HG02840 (cell line): ENCODE measurements around the gene HS3ST5.
"Not testable (repeated sequence)": the region's sequence is repeated elsewhere in the genome, so short reads cannot be mapped to it uniquely, and the experiment has no call there.

Source experiments
- ATAC-seq: cut with Tn5 transposase; IDR thresholded peaks from one replicate; pipeline ENCODE4 v1.9.1; 2021; ENCODE audit warnings: mild to moderate bottlenecking, moderate library complexity, moderate number of reproducible peaks; ENCODE audit not compliant: unreplicated experiment, low FRiP score

The HS3ST5 gene

DNA sequence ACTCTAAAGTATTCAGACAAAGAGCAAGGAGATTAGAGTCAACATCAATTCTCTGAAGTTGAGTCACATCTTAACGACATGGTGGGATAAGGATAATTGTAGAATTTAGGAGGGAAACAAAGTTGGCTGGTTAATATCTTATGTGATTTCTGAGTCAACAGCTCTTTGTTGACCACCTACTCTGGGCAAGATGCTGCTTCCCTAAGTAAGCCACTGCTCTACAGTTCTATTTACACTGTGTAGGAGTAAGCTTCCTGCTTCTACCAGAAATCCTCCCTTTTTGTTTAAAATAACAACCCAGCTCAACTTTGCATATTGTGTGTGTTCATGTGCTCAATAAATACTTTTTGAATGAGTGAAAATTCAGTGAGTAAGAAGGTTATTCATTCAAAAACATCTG lies 3.1 kb downstream of the HS3ST5 start:
- ATAC-seq: no peak

DNA sequence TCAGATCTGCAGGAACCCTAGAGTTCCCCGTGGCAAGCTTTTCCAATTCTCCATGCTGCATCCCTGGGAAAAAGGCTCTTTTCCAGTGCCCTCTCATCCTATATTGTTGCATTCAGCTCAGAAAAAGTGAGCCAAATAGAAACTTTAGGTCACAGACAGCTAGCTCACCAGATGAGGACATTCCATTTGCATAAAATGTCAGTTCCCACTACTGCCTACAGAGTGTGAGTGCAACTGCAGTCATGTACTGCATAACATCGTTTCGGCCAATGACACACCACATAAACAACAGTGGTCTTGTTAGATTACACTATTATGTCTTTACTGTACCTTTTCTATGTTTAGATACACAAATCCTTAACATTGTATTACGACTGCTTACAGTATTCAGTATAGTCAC lies 8.6 kb downstream of the HS3ST5 start:
- ATAC-seq: no peak

DNA sequence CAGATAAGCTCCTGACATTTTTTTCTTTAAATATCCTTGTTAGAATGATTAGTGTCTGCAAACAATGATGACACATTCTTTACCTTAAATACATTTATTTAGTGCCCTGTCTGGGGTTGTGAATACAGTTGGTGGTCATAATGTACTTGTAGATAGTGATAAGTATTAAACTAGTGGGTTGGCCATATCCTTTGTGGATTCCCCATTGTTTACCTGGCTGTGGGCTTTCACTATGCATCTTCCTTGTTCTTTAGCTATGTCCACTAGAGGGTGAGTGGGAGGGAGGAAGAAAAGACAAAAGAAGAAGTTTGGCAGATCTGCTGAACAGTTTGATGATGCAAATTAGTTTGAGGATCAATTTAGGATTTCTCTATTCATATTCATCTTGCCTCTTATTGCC lies 15.7 kb downstream of the HS3ST5 start:
- ATAC-seq: no peak

DNA sequence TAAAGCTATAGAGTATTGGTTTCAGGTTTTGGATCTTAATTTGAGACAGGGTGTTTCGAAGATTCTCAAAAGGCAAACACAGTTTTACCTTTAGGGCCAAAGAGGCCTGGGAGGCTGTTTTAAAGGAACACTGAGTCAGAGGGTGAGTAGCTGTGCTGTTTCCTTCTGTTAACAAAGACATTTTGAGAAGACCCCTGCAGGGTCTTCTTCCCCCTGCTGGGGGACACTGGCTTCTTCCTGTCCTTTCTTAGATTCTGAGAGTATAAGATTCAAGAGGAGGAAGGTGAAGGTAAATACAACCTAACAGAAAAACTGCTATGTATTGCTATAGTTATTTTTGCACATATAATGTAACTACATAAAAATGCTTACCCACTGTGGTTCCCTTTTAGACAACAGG lies 19.0 kb downstream of the HS3ST5 start:
- no peak for ATAC-seq

DNA sequence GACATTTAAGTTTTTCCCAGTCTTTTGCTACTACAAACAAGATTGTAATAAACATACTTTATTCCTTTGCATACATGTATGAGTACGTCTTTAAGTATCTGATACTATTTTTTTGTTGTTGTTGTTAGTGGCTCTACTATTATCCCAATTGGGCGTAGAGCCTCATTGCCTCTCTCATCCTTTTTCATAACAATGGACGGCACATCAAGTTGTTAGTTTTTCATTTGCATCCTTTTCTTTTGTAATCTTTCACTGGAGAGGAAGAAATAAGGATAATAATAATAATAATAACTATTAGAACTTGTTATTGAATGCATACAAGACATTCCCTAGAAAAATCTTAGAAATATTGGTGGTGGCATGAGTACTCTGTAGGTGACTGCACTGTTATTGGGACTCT lies 23.1 kb downstream of the HS3ST5 start:
- ATAC-seq: no peak

DNA sequence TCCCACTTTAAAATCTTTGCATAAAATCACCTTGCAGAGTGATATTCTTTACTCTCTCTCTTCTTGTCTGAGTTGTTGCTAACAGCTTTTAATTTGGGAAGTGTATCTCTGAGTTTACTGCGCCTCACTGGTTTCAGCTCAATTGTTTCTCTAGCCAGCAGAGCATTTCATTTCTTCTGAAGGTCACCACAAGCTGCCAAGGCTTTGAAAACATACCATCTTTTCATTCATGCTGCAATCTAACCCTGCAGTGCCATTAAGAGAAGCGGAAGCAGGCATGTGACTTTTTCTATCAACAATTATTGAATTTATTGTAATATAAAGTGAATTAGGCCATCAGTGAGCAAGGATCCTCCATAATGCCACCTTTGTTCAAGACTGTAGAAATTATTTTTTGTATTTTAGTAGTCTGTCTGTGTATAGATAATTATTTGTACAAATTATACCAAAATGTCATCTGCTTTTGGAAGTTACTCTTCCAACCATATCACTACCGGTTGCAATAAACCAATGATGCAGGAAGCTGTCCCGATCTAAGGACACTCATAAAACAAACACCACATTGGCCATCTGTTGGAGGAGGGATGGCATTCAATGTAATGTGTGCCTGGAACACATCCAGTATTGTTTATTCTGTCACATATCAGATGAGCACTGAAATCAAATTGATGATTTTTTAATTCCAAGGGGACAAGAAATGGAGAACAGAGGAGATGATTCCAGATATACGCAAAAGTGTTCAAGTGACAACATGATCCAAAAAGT lies 26.8 kb downstream of the HS3ST5 start:
- ATAC-seq: no peak

DNA sequence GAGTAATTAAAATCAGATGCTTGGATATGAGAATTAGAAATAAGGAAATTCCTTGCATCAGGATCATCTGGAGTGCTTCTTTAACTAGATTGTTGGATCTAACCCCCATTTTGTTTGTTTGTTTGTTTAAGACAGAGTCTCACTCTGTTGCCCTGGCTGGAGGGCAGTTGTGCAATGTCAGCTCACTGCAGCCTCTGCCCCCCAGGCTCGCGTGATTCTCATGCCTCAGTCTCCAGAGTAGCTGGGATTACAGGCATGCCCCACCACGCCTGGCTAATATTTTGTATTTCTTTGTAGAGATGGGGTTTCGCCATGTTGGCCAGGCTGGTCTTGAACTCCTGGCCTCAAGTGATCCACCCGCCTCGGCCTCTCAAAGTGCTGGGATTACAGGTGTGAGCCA lies 29.0 kb downstream of the HS3ST5 start:
- ATAC-seq: not testable (repeated sequence)

DNA sequence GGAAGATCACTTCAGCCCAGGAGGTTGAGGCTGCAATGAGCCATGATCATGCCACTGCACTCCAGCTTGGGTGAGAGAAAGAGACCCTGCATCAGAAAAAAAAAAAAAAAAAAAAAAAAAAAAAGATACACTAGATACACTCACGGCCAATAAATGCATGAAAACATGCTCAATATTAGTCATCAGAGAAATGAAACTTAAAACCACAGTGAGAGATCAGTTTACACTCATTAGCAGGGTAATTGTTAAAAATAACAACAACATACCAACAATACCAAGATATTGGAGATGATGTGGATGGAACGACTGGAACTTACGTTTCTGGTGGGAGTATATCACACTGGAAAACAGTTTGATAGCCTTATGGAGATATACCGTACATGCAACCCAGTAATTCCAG lies 29.9 kb downstream of the HS3ST5 start:
- ATAC-seq: no peak

DNA sequence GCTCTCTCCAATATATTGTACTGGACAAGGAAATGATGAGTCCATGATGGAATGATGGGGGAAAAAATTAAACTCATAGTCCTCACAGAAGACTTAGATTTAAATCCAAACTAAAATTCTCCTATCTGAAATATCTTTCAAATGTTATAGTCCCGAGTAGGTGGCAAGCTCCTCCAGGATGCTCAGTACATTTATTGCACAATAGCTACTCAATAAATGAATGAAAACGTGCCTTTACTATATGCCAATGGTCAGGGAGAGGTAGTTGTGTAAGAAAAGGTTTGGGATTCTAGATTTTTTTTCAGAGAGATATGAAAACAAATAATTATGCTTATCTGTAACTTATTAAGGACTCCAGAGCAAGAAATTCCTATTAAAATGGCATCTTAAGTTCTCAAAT lies 32.8 kb downstream of the HS3ST5 start:
- no peak for ATAC-seq

DNA sequence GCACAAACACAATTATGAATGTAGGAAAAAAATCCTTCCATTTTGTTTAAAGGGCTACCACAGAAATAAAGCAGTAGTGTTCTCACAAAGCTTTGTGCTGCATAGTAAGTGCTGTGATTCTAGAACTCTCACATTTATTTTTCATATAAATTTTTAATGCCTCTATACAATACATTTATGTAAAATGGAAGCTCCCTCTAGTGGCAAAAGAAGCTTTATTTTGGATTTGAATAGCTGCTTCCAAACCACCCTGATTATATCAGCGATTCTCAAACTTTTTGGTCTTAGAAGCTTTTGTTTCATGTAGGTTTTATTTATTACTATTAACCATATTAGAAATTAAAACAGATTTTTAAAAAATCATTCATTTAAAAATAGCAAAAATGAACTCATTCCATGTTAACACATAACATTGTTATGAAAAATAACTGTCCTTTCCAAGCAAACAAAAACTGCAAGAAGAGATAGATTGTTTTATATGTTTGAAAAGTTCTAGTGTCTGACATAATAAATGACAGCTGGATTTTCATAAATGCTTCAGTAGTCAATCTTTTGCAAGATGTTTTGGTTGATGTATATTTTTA lies 38.4 kb downstream of the HS3ST5 start:
- no peak for ATAC-seq

DNA sequence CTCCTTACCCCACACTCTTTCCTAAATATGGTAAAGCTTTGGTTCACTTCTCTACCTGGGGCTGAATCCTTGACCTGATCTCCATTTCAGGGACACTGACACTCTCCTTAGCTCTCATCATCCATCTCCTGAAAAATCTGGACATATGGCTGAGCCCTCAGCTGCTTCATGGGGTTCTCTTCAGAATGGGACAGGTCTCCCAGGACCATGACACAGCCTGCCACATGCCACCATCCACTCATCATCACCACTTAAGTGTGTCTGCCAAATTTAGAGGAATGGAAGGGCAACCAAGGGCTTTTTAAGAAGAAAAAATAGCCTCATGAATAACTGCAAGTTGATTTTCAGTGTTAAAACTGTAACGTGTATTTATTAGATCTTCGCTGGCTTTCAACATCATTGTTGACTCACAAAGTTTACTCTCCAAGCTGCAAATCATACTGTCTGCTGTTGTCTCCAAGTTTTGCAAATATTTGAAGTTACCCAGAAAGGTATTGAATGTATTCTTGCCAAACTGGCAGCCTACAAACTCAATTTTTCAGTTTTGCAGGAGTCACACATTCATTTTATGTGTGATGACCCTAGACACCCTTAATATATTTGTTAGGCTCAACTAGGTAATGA lies 41.1 kb downstream of the HS3ST5 start:
- ATAC-seq: no peak

DNA sequence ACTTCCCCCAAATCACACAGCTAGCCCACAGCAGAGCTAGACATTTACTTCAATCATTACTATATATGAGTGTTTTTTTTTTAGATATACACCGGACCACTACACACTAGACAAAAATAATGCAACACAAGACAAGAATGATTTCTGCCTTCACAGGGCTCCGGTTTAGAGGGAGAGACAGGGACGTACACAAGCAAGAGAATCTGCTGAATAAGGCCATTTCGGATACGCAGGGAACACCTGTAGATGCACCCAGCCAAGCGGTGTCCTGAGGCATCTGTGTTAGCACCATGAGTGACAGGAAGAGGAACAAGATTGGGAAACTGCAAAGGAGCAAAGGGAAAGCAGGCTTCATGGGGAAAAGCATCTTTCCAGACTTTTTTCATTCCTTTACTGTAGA lies 45.7 kb downstream of the HS3ST5 start:
- no peak for ATAC-seq

DNA sequence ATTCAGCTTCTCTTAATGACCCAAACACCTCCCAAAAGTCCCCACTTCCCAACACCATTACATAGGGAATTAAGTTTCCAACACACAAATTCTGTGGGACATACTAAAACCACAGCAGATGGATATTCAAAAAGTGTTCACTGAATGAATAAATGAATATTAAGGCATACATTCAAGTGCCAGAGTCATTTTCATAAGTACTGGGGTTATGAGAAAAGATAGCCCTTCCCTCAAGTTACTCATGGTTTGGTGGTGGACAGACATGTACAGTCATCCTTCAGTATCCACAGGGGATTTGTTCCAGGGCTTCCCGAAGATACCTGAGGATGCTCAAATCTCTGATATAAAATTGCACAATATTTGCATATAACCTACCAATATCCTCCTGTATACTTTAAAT lies 50.4 kb downstream of the HS3ST5 start:
- ATAC-seq: no peak

DNA sequence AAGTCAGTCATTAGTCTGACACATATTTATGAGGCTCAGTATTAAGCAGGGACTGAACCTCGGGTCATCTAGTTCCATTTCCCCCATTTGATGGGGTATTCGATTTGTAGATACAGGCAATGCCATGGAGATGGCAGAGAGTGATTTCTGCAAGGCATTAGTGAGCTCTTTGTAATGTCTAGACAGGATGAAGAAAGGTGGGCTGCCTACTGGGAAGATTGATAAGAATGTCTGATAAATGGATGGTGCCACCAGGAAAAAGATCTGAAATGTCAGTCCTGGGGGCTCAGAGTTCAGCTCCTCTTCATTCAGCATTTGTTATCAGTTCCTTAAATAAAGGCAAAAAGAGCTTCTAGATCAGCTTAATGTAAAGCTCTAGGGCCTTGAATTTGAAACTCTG lies 51.4 kb downstream of the HS3ST5 start:
- no peak for ATAC-seq

DNA sequence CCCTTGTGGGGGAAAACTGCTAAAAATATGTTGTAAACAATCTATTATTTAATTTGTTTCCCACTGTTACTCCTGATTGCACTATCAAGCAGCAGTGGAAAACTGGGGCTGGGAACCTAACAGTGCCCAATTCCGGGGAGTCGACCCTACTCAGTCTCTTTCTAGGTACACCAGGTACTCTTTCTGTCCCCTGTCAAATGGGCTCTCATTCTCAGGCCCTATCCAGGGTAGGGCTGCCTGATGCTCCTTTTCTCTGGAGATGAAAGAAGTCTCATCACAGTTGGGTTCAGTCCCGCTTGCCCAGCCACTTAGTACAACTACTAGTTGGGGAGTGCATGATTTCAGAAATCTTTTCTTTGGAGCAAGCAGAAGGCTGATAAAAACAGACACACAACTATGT lies 52.0 kb downstream of the HS3ST5 start:
- no peak for ATAC-seq

DNA sequence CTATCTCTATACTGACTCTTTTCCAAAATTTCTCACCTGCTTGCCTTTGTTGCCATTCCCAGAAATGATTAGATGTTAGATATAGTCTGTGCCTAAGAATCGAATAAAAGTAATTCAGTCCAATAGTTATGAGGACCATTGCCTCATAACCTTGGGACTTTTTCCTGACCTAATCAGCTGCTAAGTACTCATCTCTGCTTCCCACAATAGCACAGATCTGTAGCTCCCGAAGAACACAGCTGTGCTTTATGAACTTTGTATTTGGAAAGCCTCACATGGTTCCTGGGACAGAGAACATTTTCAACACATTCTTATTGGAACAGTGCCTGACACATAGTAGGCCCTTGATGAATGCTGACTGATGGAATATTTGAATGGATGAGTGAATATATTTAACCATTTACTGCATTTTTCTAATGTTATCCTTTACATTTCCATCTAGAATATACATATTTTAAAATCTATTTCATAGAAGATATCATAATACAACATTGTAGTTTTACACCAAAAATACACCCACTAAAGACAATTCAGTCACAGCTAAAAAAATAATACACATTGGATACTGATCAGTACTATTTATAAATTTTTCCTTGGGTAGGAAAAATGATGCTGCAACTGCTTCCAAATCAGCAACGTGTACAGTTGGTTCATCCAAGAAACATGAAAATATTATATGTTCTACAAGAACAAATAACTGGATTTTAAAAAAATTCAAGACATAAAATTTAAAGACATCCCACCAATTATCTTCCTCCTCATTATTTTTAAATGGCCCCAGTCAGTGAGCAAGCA lies 53.9 kb downstream of the HS3ST5 start:
- ATAC-seq: no peak

DNA sequence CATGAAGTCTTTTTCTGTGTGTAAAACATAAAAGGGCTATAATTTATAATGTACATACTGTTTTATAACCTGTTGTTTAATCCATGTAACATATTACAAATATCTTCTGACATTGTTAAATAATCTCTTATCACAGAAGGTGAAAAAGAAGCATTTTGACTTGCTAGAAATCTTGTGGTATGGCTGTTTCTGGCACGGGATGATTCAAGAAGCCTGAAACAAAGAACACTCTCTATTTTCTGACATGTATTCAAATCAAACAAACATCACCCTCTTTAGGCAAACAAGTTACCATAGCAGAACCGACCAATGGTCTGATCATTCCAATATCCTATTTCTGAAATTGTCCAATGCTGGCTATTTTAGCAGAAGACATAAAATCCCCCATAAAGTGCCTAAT lies 55.4 kb downstream of the HS3ST5 start:
- ATAC-seq: no peak

DNA sequence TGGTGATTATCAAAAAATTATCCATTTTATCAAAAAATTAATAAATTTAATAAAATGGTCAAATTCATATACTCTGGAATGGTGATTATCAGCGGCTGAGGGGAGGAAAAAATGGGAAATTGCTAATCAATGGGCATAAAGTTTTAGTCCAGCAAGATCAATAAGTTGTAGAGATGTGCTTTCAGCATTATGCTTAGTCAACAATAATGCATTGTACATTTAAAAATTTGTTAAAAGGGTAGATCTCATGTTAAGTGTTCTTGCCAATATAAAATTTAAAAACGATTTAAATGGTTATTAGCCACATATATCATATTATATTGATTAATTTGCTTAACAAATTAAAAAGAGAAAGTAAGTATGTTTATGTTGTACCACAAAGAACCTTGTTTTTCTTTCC lies 56.6 kb downstream of the HS3ST5 start:
- no peak for ATAC-seq

DNA sequence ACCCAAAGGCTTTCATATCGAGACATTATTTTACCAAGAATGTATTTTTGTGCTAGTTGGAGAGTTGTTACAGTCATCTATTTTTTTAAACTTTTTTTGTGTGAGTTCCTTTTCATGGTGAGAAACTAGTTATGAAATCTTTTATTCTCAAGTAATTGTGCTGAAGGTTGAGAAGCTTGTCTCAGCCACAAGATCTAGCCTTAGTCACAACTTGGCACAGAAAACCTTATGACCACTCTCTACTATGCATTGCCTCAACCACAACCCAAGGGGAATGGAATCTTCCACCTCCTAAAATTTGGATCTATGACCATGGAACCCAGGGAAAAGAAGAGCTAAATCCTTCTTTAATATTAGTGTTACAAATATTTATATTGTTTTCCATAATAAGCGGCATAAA lies 58.5 kb downstream of the HS3ST5 start:
- ATAC-seq: no peak

DNA sequence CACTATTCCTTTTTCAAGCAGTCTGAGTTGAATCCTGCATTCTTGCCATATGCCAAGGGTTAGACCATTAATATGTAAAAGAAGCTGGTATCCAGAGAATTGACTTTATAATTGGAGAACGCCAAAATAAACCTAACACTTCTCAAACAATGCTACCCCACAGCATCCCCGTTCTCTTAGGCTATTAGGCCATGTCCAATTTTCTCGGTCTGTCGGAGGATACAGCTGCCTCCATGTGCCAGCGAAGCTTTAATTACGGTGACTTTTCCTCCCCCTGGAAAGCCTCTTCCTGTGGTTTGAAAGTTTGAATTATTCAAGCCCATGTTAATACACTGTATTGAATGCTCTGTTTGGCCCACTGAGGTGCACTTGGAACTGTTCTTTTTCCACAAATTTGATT lies 60.5 kb downstream of the HS3ST5 start:
- ATAC-seq: no peak

DNA sequence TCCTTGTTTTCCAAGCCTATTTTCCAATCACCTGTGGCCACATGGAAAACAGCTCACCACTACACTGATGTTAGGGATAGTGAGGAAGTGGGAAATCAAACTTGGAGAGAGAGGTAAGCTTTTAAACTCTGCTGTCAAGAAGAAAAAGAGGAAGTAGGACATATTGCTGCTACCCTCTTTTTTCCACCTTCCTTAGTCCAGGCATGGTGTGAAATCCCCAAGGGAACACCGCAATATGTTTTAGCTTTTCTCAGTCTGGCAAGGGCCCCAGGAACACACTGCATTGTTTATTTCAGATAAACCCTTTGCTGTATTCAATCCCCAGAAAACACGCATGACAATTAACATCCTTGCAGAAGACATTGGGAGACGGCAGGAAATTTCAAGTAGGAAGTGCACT lies 61.3 kb downstream of the HS3ST5 start:
- no peak for ATAC-seq
